ENCODE data around the gene FOXP1.

Gene FOXP1

GRCh38 chr3:70947579-70947978 lies 635.9 kb downstream of the FOXP1 start:
- DNase-seq (ENCODE audit: low read depth) = no peak
- TF ChIP-seq CTCF (conservative IDR thresholded peaks at IDR 0.05; ENCODE audit: control insufficient read depth, insufficient read depth, low read depth, low read length) = no peak
- no peak overlapping the region for H3K4me3 ChIP-seq (ENCODE audit: control insufficient read depth, low read depth, low read length)

- no peak overlapping the region for H3K4me3 ChIP-seq (ENCODE audit: control insufficient read depth, low read depth, low read length)
- peak; percentile 64 for DNase-seq (ENCODE audit: low read depth)
- TF ChIP-seq CTCF (conservative IDR thresholded peaks at IDR 0.05; ENCODE audit: control insufficient read depth, insufficient read depth, low read depth, low read length) = no peak
These were observed 639.6 kb downstream of the FOXP1 start for GRCh38 chr3:70943886-70944285.

GRCh38 chr3:70933105-70933810 lies 650.3 kb downstream of the FOXP1 start:
- DNase-seq (ENCODE audit: low read depth) = no peak

GRCh38 chr3:70930066-70930465 lies 653.5 kb downstream of the FOXP1 start:
- H3K4me3 ChIP-seq (ENCODE audit: control insufficient read depth, low read depth, low read length) = no peak overlapping the region
- no peak for TF ChIP-seq CTCF (conservative IDR thresholded peaks at IDR 0.05; ENCODE audit: control insufficient read depth, insufficient read depth, low read depth, low read length)
- DNase-seq (ENCODE audit: low read depth) = no peak

More at GRCh38 chr3:70933105-70933810, 650.3 kb downstream of the FOXP1 start:
- H3K4me3 ChIP-seq (ENCODE audit: control insufficient read depth, low read depth, low read length) = no peak overlapping the region
- no peak for TF ChIP-seq CTCF (conservative IDR thresholded peaks at IDR 0.05; ENCODE audit: control insufficient read depth, insufficient read depth, low read depth, low read length)

GRCh38 chr3:70927239-70927638 lies 656.3 kb downstream of the FOXP1 start:
- no peak overlapping the region for H3K4me3 ChIP-seq (ENCODE audit: control insufficient read depth, low read depth, low read length)
- no peak for DNase-seq (ENCODE audit: low read depth)
- no peak for TF ChIP-seq CTCF (conservative IDR thresholded peaks at IDR 0.05; ENCODE audit: control insufficient read depth, insufficient read depth, low read depth, low read length)

- no peak for TF ChIP-seq CTCF (conservative IDR thresholded peaks at IDR 0.05; ENCODE audit: control insufficient read depth, insufficient read depth, low read depth, low read length)
- DNase-seq (ENCODE audit: low read depth) = no peak
- no peak overlapping the region for H3K4me3 ChIP-seq (ENCODE audit: control insufficient read depth, low read depth, low read length)
These were observed 656.7 kb downstream of the FOXP1 start for GRCh38 chr3:70926835-70927234.
